ENCODE data around the gene GDF9.

GDF9 gene

GRCh38 chr5:132834057-132834456 is 32.2 kb downstream of the GDF9 start:
- DNase-seq: no peak

DNA sequence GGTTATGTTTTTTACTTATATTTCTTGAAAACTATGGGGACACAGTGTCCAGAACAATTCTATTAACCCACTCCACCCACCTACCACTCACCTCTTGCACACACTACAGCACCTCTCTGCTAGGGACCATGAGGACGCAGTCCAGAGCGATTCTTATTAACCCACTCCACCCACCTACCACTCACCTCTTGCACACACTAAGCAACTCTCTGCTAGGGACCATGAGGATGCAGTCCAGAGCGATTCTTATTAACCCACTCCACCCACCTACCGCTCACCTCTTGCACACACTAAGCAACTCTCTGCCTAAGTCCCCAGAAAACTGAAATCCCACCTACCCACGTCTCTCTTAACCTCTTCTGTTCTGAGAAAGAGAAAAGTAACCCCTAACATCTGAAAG is 33.7 kb downstream of the GDF9 start:
- DNase-seq: no peak

DNA sequence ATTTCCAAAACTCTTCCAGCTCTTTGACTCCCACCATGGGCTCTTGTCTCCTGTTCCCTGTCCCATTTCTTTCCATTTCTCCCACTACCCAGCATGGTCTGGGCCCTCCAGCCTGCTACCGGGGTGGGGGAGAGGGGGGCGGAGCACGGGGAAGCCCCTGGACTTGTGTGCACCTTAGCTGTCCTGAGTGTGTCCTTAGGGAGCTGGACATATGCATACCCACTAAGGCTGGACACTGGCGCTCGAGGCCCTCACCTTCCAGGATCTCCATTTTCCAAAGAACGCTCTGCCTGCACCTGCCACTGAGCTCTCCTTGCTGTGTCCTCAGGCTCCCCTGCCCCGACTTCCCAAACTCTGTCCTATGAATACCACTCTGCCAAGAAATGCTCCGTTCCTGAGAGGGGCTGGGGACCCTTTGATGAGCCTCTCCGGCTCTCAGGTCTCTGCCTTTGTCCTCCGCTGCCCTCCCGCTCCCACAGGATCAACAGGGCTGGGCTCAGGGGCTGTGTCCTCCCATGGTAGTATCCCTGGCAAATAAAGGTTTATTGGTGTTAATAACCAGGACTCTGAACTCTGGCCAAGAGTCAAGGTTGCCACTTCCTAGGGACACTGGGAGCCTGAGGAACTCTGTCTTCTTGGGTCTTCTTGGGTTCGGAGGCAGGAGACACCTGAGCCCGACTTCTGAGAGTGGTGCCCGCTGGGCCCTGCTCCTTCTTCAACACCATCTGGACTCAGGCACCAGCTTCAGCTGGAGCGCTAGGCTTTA is 35.0 kb downstream of the GDF9 start:
- no peak for DNase-seq

GRCh38 chr5:132830436-132831094 is 35.7 kb downstream of the GDF9 start, which contains the start of gene SHROOM1:
SHROOM1 (minus strand) TSS chr5:132830647; CDS start chr5:132826140, 4,507 bp downstream.
- no peak for DNase-seq

DNA sequence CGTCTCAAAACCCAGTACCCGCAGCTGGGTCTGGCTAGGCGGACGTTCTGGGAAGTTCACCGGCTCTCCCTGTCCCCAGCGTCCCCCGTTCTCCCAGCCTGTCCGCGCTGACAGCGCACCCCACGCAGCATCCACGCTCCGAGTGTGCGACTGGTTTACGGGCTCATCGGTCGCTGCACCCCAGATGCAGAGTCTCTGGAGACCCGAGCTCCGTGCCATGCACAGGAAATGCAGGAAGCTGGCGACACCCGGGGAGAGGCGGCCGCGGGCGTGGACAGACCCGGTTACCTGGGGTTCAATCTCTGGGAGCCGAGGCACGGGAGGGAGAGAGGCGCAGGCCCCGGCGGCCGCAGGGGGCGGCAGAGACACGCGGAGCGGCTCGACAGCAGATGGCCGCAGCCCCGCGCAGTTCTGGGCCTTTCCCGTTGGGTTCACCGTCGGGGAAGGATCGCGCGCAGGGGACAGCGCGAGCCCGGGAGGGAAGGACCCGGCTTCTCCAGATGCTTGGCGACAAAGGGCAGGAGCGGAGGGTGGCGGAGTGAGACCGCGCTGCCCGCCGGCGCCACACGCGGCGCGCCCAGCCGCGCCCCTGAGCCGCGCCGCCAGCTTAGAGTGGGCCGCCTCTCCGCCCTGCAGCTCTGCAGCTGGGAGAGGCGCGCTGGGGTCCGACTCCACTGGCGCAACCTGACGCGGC is 36.4 kb downstream of the GDF9 start:
- no peak for DNase-seq

- no peak for DNase-seq
These were observed 37.3 kb downstream of the GDF9 start for GRCh38 chr5:132828846-132829494.

GRCh38 chr5:132827943-132828673 is 38.2 kb downstream of the GDF9 start:
- no peak for DNase-seq

DNA sequence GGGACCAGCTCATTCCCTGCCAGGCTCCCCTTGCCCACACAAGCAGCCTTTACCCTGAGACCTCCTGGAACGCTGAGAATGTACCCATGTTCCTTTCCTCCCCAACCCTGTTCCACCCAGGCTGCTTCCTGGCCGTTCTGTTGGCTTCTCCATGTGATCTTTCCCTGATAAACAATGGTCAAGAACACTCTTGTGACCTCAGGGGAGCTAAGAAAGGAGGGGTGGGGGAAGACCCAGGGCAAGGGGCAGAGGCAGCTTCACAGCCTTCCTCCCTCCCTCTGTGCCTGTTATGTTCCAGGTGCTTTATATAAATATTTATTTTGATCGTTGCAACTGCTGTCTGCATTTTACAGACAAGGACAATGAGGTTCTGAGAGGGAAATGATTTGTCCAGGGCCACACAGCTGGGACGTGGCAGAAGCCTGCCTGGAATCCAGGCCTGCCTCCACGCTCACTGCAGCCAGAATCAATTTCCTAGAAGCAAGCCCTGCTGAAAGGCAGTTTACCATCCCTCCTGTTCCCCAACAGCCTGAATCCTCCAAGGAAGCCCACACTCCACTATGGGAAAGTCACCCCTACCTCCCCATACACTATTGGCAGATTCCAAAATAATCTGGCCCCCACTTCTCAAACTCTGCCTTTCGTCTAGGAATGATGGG is 39.7 kb downstream of the GDF9 start:
- no peak for DNase-seq

DNA sequence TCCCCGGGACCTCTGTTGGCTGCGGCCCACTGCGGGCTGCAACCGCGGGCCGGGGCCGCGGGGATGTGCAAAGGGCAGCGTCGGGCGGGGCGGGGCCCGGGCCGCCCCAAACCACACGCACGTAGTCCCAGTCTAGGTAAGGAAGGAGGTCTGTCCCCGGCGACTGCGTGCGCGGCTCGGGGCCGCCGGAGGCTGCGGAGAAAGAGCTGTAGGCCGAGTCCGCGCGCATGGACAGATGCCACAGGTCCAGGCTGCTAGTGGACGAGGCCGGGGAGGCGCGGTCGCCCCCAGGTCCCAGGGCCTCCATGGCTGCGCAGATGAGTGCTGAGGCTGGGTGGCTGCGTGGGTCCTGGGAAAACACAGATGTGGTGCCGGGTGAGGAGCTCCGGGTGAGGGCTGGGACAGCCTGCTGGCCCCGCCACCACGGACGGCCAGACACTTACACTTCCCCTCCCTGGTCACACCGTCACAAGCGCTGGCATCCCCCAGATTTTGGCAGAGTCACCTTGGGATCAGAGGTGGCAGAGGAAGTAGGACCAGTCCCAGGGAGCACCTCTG is 40.4 kb downstream of the GDF9 start:
- DNase-seq: no peak

GRCh38 chr5:132825033-132825833 is 41.0 kb downstream of the GDF9 start:
- no peak for DNase-seq

DNA sequence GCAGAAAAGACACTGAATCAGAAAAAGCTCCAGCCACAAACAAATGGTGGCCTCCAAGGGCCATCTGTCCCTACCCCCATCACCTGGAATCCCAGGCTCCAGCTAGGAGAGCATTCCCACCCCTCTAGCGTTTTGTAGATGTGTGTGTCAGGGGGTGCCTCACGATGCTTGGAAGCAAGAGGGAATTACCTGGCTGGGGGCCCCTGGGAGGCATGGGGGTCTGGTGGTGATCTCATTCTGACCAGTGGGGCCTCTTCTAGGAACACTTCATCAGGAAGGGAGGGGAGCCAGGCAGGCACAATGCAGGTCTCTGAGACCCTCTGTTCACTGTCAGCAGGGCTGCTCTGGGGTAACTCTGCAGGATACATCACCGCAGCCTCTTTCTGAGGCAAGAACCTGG is 41.8 kb downstream of the GDF9 start:
- DNase-seq: no peak

GRCh38 chr5:132823481-132824050 is 42.7 kb downstream of the GDF9 start:
- no peak for DNase-seq

DNA sequence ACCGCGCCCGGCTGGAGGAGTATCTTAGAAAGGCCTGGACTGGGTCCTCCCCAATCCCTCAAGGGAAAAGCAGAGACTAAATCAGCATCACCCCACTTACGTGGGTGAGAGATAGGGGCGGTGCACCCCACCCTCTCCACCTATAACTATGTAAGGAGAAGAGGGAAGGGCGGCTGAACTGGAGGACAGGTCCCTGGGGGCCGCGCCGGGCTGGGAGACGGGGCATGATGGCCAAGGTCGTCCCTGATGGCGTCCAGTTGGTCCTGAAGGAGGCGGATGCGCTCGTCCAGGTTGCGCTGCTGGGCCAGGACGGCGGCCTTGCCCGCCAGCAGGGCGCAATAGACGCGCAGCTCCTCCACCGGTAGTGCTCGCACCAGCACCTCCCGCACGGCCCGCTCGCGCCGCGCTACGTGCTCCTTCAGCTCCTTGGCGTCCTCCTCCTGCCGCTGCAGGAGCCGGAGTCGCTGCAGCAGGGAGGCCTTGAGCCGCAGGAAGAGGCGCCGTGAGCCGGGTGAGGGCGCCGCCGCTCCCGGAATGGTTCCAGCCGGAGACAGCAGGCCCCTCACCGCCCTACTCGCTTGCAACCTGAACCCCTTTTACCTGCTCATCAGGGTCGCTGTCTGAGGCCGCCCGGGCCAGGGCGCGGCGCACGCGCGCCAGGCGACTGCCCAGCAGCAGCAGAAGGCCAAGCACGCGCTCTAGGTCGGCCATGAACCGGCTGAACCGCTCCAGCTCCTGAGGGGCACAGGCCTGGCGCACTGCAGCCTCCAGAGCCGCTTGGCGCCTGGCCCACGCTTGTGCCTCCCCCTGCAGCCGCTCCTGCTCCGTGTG is 43.4 kb downstream of the GDF9 start:
- no peak for DNase-seq

- no peak for DNase-seq
These were observed 44.5 kb downstream of the GDF9 start for GRCh38 chr5:132821791-132822190.

DNA sequence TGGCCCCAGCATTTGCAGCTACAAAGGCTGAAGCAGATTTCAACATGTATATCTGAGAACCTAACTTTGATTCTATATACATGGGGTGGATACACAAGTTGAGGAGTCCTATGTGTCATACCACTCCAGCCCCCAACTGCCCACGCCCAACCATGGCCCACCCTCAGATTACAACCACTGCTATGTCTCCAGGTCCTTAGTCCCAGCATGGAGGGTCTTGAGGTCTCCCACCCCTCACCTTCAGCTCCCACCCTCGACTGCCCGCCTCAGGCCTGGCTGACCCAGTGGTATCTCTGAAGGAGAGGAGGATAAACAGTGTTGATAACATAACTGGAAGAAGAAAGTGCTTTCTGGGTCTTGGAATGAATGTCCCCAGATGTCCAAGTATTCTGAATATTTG is 44.9 kb downstream of the GDF9 start:
- DNase-seq: no peak

DNA sequence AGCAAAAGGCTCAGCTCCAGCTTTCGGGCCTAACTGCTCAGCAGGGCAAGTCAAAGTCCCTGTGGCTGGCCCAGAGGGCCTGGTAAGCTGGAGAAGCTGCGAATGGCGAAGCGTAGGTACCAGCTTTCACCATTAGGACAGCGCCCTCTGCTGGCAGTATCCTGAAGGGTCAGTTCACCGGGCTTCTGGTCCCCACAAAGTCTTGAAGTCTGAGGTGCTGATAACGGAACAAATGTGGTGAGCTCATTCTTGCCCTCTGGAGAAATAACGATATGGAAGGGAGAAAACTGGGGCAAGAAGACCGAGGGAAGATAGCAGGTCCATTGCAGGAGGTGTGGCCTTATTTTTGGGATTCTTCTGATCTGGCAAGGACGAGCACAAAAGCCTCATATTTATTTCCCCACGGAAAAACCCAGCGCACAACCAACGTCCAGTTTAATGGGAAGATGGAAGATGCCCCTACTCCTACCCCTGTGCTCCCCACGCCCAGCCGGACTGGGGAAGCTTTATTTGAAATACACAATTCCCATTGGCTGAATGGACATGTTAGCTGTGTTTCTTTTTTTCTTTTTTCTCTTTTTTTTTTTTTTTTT is 46.0 kb downstream of the GDF9 start:
- peak; percentile 9 to 74 for DNase-seq

GRCh38 chr5:132819468-132819867 is 46.8 kb downstream of the GDF9 start:
- no peak for DNase-seq

GRCh38 chr5:132817011-132817410 is 49.3 kb downstream of the GDF9 start:
- DNase-seq: no peak

DNA sequence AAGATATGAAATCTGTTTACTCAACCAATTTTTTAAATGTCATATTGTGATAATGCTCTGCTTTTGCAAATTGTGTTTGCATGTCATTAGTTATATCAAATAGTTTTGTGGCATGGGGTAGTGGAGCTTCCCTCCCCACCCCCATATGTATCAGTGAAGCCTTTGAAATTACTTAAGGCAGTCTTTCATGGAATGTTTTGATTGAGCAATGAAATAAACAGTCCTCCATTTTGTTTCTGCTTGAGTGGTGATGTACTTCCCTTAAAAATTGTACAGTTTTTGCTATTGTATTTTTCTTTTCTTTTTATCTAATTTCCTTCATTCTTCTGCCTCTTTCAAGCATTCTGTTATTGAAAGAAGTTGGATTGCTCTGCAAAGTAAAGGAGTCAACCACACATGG is 49.7 kb downstream of the GDF9 start:
- no peak for DNase-seq

Measured in cerebellar nuclear complex (tissue), 1 donor.